Measurements from ENCODE around the gene CCDC97.
A peak's percentile ranks its signal among the peaks of the same experiment; 100 is the strongest.
"Not testable (repeated sequence)": the region's sequence is repeated elsewhere in the genome, so short reads cannot be mapped to it uniquely, and the experiment has no call there.

CCDC97 gene

GRCh38 chr19:41310033-41310831, at the start of gene CCDC97:
TSS of gene CCDC97 (plus strand) at chr19:41310172. CDS start at chr19:41310311, 139 bp downstream.
- peak; percentile 17 for DNase-seq

- no peak for DNase-seq
These were observed 48.3 kb upstream of the CCDC97 start for GRCh38 chr19:41261474-41262190.

GRCh38 chr19:41263042-41263849, 46.7 kb upstream of the CCDC97 start:
- DNase-seq = no peak

- DNase-seq = peak; percentile 99
These were observed 46.0 kb upstream of the CCDC97 start, which contains the start of gene HNRNPUL1 for GRCh38 chr19:41263850-41264580. TSS of gene HNRNPUL1 (plus strand) at chr19:41264372. CDS start at chr19:41264504, 132 bp downstream.

GRCh38 chr19:41264581-41265394, 45.2 kb upstream of the CCDC97 start:
- DNase-seq = no peak

GRCh38 chr19:41265395-41266153, 44.4 kb upstream of the CCDC97 start:
- no peak for DNase-seq

GRCh38 chr19:41269055-41269454, 40.9 kb upstream of the CCDC97 start:
- DNase-seq = no peak

- DNase-seq = no peak
These were observed 40.4 kb upstream of the CCDC97 start for GRCh38 chr19:41269571-41269970.

GRCh38 chr19:41273076-41273475, 36.9 kb upstream of the CCDC97 start:
- no peak for DNase-seq

GRCh38 chr19:41274802-41275201, 35.2 kb upstream of the CCDC97 start:
- DNase-seq = no peak

GRCh38 chr19:41276231-41276630, 33.7 kb upstream of the CCDC97 start:
- no peak for DNase-seq

GRCh38 chr19:41278478-41278877, 31.5 kb upstream of the CCDC97 start:
- DNase-seq = no peak

- DNase-seq = no peak
These were observed 21.1 kb upstream of the CCDC97 start for GRCh38 chr19:41288673-41289530.

- not testable (repeated sequence) for DNase-seq
These were observed 20.2 kb upstream of the CCDC97 start for GRCh38 chr19:41289814-41290213.

- DNase-seq = no peak
These were observed 15.6 kb upstream of the CCDC97 start for GRCh38 chr19:41294393-41294792.

GRCh38 chr19:41295499-41295898, 14.5 kb upstream of the CCDC97 start:
- no peak for DNase-seq

GRCh38 chr19:41296433-41296871, 13.5 kb upstream of the CCDC97 start:
- no peak for DNase-seq

GRCh38 chr19:41297628-41298347, 12.2 kb upstream of the CCDC97 start:
- no peak for DNase-seq

GRCh38 chr19:41298348-41298964, 11.5 kb upstream of the CCDC97 start:
- no peak for DNase-seq
